ENCODE measurements around the gene SNX2. TPM values are rescaled to one million over a fixed set of nuclear protein-coding genes. Genes with fewer than 3 reads are reported as not detected.

Gene SNX2
- total RNA-seq, 1 donor from 2014 or later: 53.8 TPM

GRCh38 chr5:122738088-122738487 lies 36.8 kb upstream of the SNX2 start:
- Mint-ChIP-seq H3K27ac (ENCODE audit: unreplicated experiment) (no peak overlapping the region), H3K27me3 (ENCODE audit: low read depth) (no peaks in the 10 kb centered on the region), H3K9me3 (ENCODE audit: low read depth) (peaks cover 4% of the 10 kb centered on the region), H3K4me3 (ENCODE audit: unreplicated experiment) (no peak overlapping the region), H3K36me3 (ENCODE audit: low read depth) (no peaks in the 10 kb centered on the region), H3K4me1 (ENCODE audit: low read depth) (no peaks in the 10 kb centered on the region)
- DNase-seq (ENCODE audit: low spot score): no peak
- TF ChIP-seq CTCF (IDR thresholded peaks at IDR 0.05): no peak

- TF ChIP-seq CTCF (IDR thresholded peaks at IDR 0.05): no peak
- no peaks in the 10 kb centered on the region for H3K36me3 Mint-ChIP-seq (ENCODE audit: low read depth)
- no peaks in the 10 kb centered on the region for H3K9me3 Mint-ChIP-seq (ENCODE audit: low read depth)
- H3K27me3 Mint-ChIP-seq (ENCODE audit: low read depth): no peaks in the 10 kb centered on the region
- H3K27ac Mint-ChIP-seq (ENCODE audit: unreplicated experiment): no peak overlapping the region
- no peak for DNase-seq (ENCODE audit: low spot score)
- H3K4me1 Mint-ChIP-seq (ENCODE audit: low read depth): no peaks in the 10 kb centered on the region
- H3K4me3 Mint-ChIP-seq (ENCODE audit: unreplicated experiment): no peak overlapping the region
These were observed 33.2 kb upstream of the SNX2 start for GRCh38 chr5:122741681-122742080.

- no peak for DNase-seq (ENCODE audit: low spot score)
- no peak overlapping the region for H3K4me3 Mint-ChIP-seq (ENCODE audit: unreplicated experiment)
- no peaks in the 10 kb centered on the region for H3K27me3 Mint-ChIP-seq (ENCODE audit: low read depth)
- H3K4me1 Mint-ChIP-seq (ENCODE audit: low read depth): no peaks in the 10 kb centered on the region
- no peaks in the 10 kb centered on the region for H3K9me3 Mint-ChIP-seq (ENCODE audit: low read depth)
- H3K36me3 Mint-ChIP-seq (ENCODE audit: low read depth): no peaks in the 10 kb centered on the region
- no peak overlapping the region for H3K27ac Mint-ChIP-seq (ENCODE audit: unreplicated experiment)
- TF ChIP-seq CTCF (IDR thresholded peaks at IDR 0.05): no peak
These were observed 31.6 kb upstream of the SNX2 start for GRCh38 chr5:122743261-122743660.

- Mint-ChIP-seq H3K4me1 (ENCODE audit: low read depth) (no peaks in the 10 kb centered on the region), H3K9me3 (ENCODE audit: low read depth) (no peaks in the 10 kb centered on the region), H3K36me3 (ENCODE audit: low read depth) (no peaks in the 10 kb centered on the region), H3K4me3 (ENCODE audit: unreplicated experiment) (no peak overlapping the region), H3K27me3 (ENCODE audit: low read depth) (no peaks in the 10 kb centered on the region), H3K27ac (ENCODE audit: unreplicated experiment) (no peak overlapping the region)
- DNase-seq (ENCODE audit: low spot score): no peak
- no peak for TF ChIP-seq CTCF (IDR thresholded peaks at IDR 0.05)
These were observed 29.3 kb upstream of the SNX2 start for GRCh38 chr5:122745597-122745996.

- Mint-ChIP-seq H3K4me3 (ENCODE audit: unreplicated experiment) (no peak overlapping the region), H3K27me3 (ENCODE audit: low read depth) (no peaks in the 10 kb centered on the region), H3K27ac (ENCODE audit: unreplicated experiment) (no peak overlapping the region), H3K9me3 (ENCODE audit: low read depth) (no peaks in the 10 kb centered on the region), H3K4me1 (ENCODE audit: low read depth) (peaks cover 17% of the 10 kb centered on the region), H3K36me3 (ENCODE audit: low read depth) (no peaks in the 10 kb centered on the region)
- no peak for DNase-seq (ENCODE audit: low spot score)
- TF ChIP-seq CTCF (IDR thresholded peaks at IDR 0.05): no peak
These were observed 25.0 kb upstream of the SNX2 start for GRCh38 chr5:122749886-122750285.

Data from chondrocyte (in vitro differentiated cells).